CD4-positive, alpha-beta memory T cell (primary cell): ENCODE measurements around the gene CKS1B. TPM values are rescaled to one million over a fixed set of nuclear protein-coding genes. Genes with fewer than 3 reads are reported as not detected.

Experiments
- CTCF ChIA-PET: fragments of 350-600 bp; sonication (Branson Sonifier 250); formaldehyde crosslinking; loops from one replicate; lab custom pipeline; 2021; ENCODE audit warnings: inconsistent platforms; ENCODE audit not compliant: partially characterized antibody; lab: Charles Lee
- POLR2A ChIA-PET: fragments of 350-600 bp; sonication (Branson Sonifier 250); formaldehyde crosslinking; loops from one replicate; lab custom pipeline; 2021; ENCODE audit not compliant: partially characterized antibody; lab: Charles Lee
- DNase-seq, 5 donors: peaks; one replicate each; pipeline versions ENCODE4 v3.0.0 to v3.0.0-alpha.2; 2020 to 2022; ENCODE audit warnings: mixed read lengths in 1 of 5
- H3K27ac ChIP-seq: one replicate; pipeline ENCODE4 v1.7.0; 2013; ENCODE audit warnings: low read depth, low read length
- H3K27me3 ChIP-seq: 2 replicates; pipeline ENCODE4 v1.7.0; 2013; ENCODE audit warnings: mild to moderate bottlenecking, low read length, moderate library complexity; ENCODE audit not compliant: insufficient read depth
- H3K36me3 ChIP-seq: 2 replicates; pipeline ENCODE4 v1.7.0; 2013; ENCODE audit warnings: mild to moderate bottlenecking, low read length, moderate library complexity; ENCODE audit not compliant: insufficient read depth
- H3K4me1 ChIP-seq: 2 replicates; pipeline ENCODE4 v1.7.0; 2013; ENCODE audit warnings: mild to moderate bottlenecking, low read length, moderate library complexity; ENCODE audit not compliant: insufficient read depth
- H3K4me3 ChIP-seq, 2 donors: one replicate each; pipeline ENCODE4 v1.7.0; 2013; ENCODE audit warnings: low read length in 2 of 2, mild to moderate bottlenecking in 1 of 2
- H3K9me3 ChIP-seq, 2 donors: one replicate each; pipeline ENCODE4 v1.7.0; 2013; ENCODE audit warnings: low read length in 2 of 2, control low read depth in 1 of 2; ENCODE audit not compliant: control insufficient read depth in 1 of 2
- H3K27ac Mint-ChIP-seq, 7 donors: one replicate each; pipeline ENCODE4 v1.8.0; 2020 to 2021; ENCODE audit warnings: mixed read lengths in 7 of 7, mild to moderate bottlenecking in 6 of 7, inconsistent platforms in 3 of 7, moderate library complexity in 3 of 7
- H3K27me3 Mint-ChIP-seq, 2 donors: one replicate each; pipeline ENCODE4 v1.8.0; 2020 to 2021; ENCODE audit warnings: mixed read lengths in 2 of 2
- H3K36me3 Mint-ChIP-seq, 2 donors: one replicate each; pipeline ENCODE4 v1.8.0; 2020 to 2021; ENCODE audit warnings: mixed read lengths in 2 of 2, inconsistent platforms in 1 of 2, mild to moderate bottlenecking in 1 of 2
- H3K4me1 Mint-ChIP-seq, 4 donors: one replicate each; pipeline ENCODE4 v1.8.0; 2020 to 2021; ENCODE audit warnings: mixed read lengths in 4 of 4, mild to moderate bottlenecking in 1 of 4
- H3K4me3 Mint-ChIP-seq, 8 donors: one replicate each; pipeline ENCODE4 v1.8.0; 2020 to 2021; ENCODE audit warnings: mixed read lengths in 8 of 8, mild to moderate bottlenecking in 7 of 8, moderate library complexity in 6 of 8, inconsistent platforms in 3 of 8
- H3K9me3 Mint-ChIP-seq, 8 donors: one replicate each; pipeline ENCODE4 v1.8.0; 2020 to 2021; ENCODE audit warnings: mixed read lengths in 8 of 8, mild to moderate bottlenecking in 5 of 8, inconsistent platforms in 3 of 8, moderate library complexity in 1 of 8
- intact Hi-C: fragments of 100-400 bp; cut with micrococcal nuclease; formaldehyde crosslinking; loops from one replicate; pipeline ENCODE4 v1.15.1; 2023
- polyA plus RNA-seq, 2 donors: library from polyadenylated mRNA; unstranded; fragments of 300-500 nt; fragmentation: Illumina TruSeq; gene quantifications; one replicate each; pipeline ENCODE4 v1.2.3, GENCODE V29; 2021
- total RNA-seq, 2 experiments: library from RNA; stranded (reverse); gene quantifications; one replicate each; pipeline ENCODE4 v1.2.3, GENCODE V29; 2021

Gene CKS1B
- total and polyA plus RNA-seq, 4 experiments from 2014 or later: 12.2 to 67.9 (median 31.6) TPM

- intact Hi-C loops: no loop called here
- Histone ChIP-seq H3K27me3 (no peaks in the 10 kb centered on the region), H3K4me1 (peaks cover 33% of the 10 kb centered on the region), H3K36me3 (peaks cover 54% of the 10 kb centered on the region), H3K4me3 (no peak overlapping the region), H3K27ac (no peak overlapping the region), H3K9me3 (no peaks in the 10 kb centered on the region)
- no peak overlapping the region for H3K4me3 Mint-ChIP-seq
- no peaks in the 10 kb centered on the region for H3K27me3 Mint-ChIP-seq
- POLR2A ChIA-PET: interaction anchor here (1.0 to 41.7 kb wide), 3 partner anchors 13 to 39 kb away, joined by 3 to 1543 read pairs (median 52); partner anchors contain the start of genes FLAD1, LENEP, PBXIP1 and ZBTB7B
- H3K36me3 Mint-ChIP-seq: peaks cover 28 to 60% of the 10 kb centered on the region in 2 donors
- DNase-seq: peak in 1 of 5 donors; percentile 1
- H3K27ac Mint-ChIP-seq: peak overlapping the region in 6 of 7 donors; percentile 22 to 87 (median 64)
- CTCF ChIA-PET: interaction anchor here (1.2 to 4.8 kb wide), 3 partner anchors 32 to 49 kb away, joined by 4 to 28 read pairs (median 5); no protein-coding TSS in a partner anchor
- H3K4me1 Mint-ChIP-seq: peaks cover 24 to 45% (median 30%) of the 10 kb centered on the region in 4 donors
- no peaks in the 10 kb centered on the region for H3K9me3 Mint-ChIP-seq
Observed at GRCh38 chr1:154967331-154967950, 7.0 kb upstream of the CKS1B start.

- Histone ChIP-seq H3K4me3 (no peak overlapping the region), H3K27ac (peak overlapping the region; percentile 23), H3K9me3 (no peaks in the 10 kb centered on the region), H3K27me3 (no peaks in the 10 kb centered on the region), H3K36me3 (peaks cover 46% of the 10 kb centered on the region), H3K4me1 (peaks cover 35% of the 10 kb centered on the region)
- DNase-seq: peak in 1 of 5 donors; percentile 33
- peaks cover 25 to 39% (median 29%) of the 10 kb centered on the region in 4 donors for H3K4me1 Mint-ChIP-seq
- ChIA-PET POLR2A (interaction anchor here (9.7 to 41.7 kb wide), 3 partner anchors 7 to 38 kb away, joined by 126 to 1543 read pairs (median 219); partner anchors contain the start of genes LENEP, PBXIP1, PYGO2 and ZBTB7B), CTCF (interaction anchor here (1.4 kb wide), 1 partner anchor 32 kb away, joined by 3 read pairs; the partner anchor contains the start of gene PMVK)
- intact Hi-C loops: no loop called here
- H3K36me3 Mint-ChIP-seq: peaks cover 25 to 56% of the 10 kb centered on the region in 2 donors
- no peaks in the 10 kb centered on the region for H3K9me3 Mint-ChIP-seq
- H3K27me3 Mint-ChIP-seq: no peaks in the 10 kb centered on the region
- H3K27ac Mint-ChIP-seq: peak overlapping the region in 5 of 7 donors; percentile 15 to 83 (median 61)
- H3K4me3 Mint-ChIP-seq: no peak overlapping the region
Observed at GRCh38 chr1:154968731-154969130, 5.8 kb upstream of the CKS1B start.

- ChIA-PET POLR2A (interaction anchor here (9.7 to 41.7 kb wide), 3 partner anchors 7 to 37 kb away, joined by 126 to 1543 read pairs (median 219); partner anchors contain the start of genes LENEP, PBXIP1, PYGO2 and ZBTB7B), CTCF (interaction anchor here (1.4 to 16.3 kb wide), 3 partner anchors 8 to 48 kb away, joined by 3 to 226 read pairs (median 40); partner anchors contain the start of genes PMVK and PYGO2)
- no peaks in the 10 kb centered on the region for H3K9me3 ChIP-seq
- peak in 1 of 5 donors; percentile 1 for DNase-seq
- Mint-ChIP-seq H3K4me3 (no peak overlapping the region), H3K27ac (peak overlapping the region in 6 of 7 donors; percentile 57 to 83 (median 78)), H3K27me3 (no peaks in the 10 kb centered on the region), H3K36me3 (peaks cover 22 to 52% of the 10 kb centered on the region in 2 donors), H3K4me1 (peaks cover 22 to 35% (median 26%) of the 10 kb centered on the region in 4 donors), H3K9me3 (no peaks in the 10 kb centered on the region)
- peak overlapping the region; percentile 23 for H3K27ac ChIP-seq
- H3K4me1 ChIP-seq: peaks cover 36% of the 10 kb centered on the region
- no peak overlapping the region for H3K4me3 ChIP-seq
- H3K36me3 ChIP-seq: peaks cover 43% of the 10 kb centered on the region
- H3K27me3 ChIP-seq: no peaks in the 10 kb centered on the region
- intact Hi-C loops: no loop called here
Observed at GRCh38 chr1:154969246-154969645, 5.2 kb upstream of the CKS1B start.

- Histone ChIP-seq H3K36me3 (peaks cover 43% of the 10 kb centered on the region), H3K27ac (peak overlapping the region; percentile 11), H3K4me1 (peaks cover 36% of the 10 kb centered on the region), H3K27me3 (no peaks in the 10 kb centered on the region), H3K9me3 (no peaks in the 10 kb centered on the region), H3K4me3 (no peak overlapping the region)
- Mint-ChIP-seq H3K4me1 (peaks cover 22 to 35% (median 26%) of the 10 kb centered on the region in 4 donors), H3K27me3 (no peaks in the 10 kb centered on the region), H3K9me3 (no peaks in the 10 kb centered on the region), H3K27ac (peak overlapping the region in 5 of 7 donors; percentile 57 to 83 (median 79)), H3K36me3 (peaks cover 19 to 47% of the 10 kb centered on the region in 2 donors), H3K4me3 (no peak overlapping the region)
- intact Hi-C loops: no loop called here
- ChIA-PET POLR2A (interaction anchor here (1.9 to 41.7 kb wide), 5 partner anchors 8 to 36 kb away, joined by 10 to 1543 read pairs (median 126); partner anchors contain the start of genes FLAD1, LENEP, PBXIP1 and PMVK), CTCF (interaction anchor here (1.2 to 16.3 kb wide), 6 partner anchors 9 to 121 kb away, joined by 3 to 226 read pairs (median 5); partner anchors contain the start of genes PMVK and PYGO2)
- DNase-seq: peak in 1 of 5 donors; percentile 39
Observed at GRCh38 chr1:154969860-154970452, 4.5 kb upstream of the CKS1B start.

- Histone ChIP-seq H3K27ac (peak within 1 kb of the TSS; percentile 23), H3K4me3 (no peak within 1 kb of the TSS), H3K27me3 (no peaks in the 10 kb centered on the region), H3K4me1 (peaks cover 36% of the 10 kb centered on the region), H3K36me3 (peaks cover 37% of the 10 kb centered on the region), H3K9me3 (no peaks in the 10 kb centered on the region)
- Mint-ChIP-seq H3K27ac (peak within 1 kb of the TSS; percentile 57 to 87 (median 85)), H3K36me3 (peaks cover 16 to 39% of the 10 kb centered on the region in 2 donors), H3K9me3 (no peaks in the 10 kb centered on the region), H3K4me1 (peaks cover 22 to 35% (median 26%) of the 10 kb centered on the region in 4 donors), H3K4me3 (peak within 1 kb of the TSS; percentile 15 to 58 (median 44)), H3K27me3 (no peaks in the 10 kb centered on the region)
- ChIA-PET CTCF (interaction anchor here (0.9 to 16.3 kb wide), 7 partner anchors 10 to 121 kb away, joined by 3 to 226 read pairs (median 5); partner anchors contain the start of genes LENEP and PYGO2), POLR2A (interaction anchor here (0.7 to 41.7 kb wide), 7 partner anchors 9 to 80 kb away, joined by 3 to 1543 read pairs (median 36); partner anchors contain the start of genes ADAM15, FLAD1, LENEP and PBXIP1)
- DNase-seq: peak in 1 of 5 donors; percentile 46
- intact Hi-C loops: no loop called here
Observed at GRCh38 chr1:154970631-154971340, 3.7 kb upstream of the CKS1B start, which contains the start of gene SHC1. Gene SHC1, minus strand, starts transcription at chr1:154970747. Its CDS starts 221 bp downstream, at chr1:154970526.

- H3K4me1 Mint-ChIP-seq: peaks cover 22 to 35% (median 27%) of the 10 kb centered on the region in 4 donors
- peaks cover 15 to 36% of the 10 kb centered on the region in 2 donors for H3K36me3 Mint-ChIP-seq
- Histone ChIP-seq H3K4me1 (peaks cover 42% of the 10 kb centered on the region), H3K27me3 (no peaks in the 10 kb centered on the region), H3K9me3 (no peaks in the 10 kb centered on the region), H3K4me3 (no peak overlapping the region), H3K36me3 (peaks cover 30% of the 10 kb centered on the region), H3K27ac (peak overlapping the region; percentile 11)
- ChIA-PET CTCF (interaction anchor here (0.9 to 16.3 kb wide), 7 partner anchors 10 to 120 kb away, joined by 3 to 226 read pairs (median 17); partner anchors contain the start of genes FLAD1, LENEP and PYGO2), POLR2A (interaction anchor here (0.7 to 41.7 kb wide), 8 partner anchors 9 to 80 kb away, joined by 3 to 1543 read pairs (median 48); partner anchors contain the start of genes ADAM15, FLAD1, LENEP and PBXIP1)
- H3K27ac Mint-ChIP-seq: peak overlapping the region in 6 of 7 donors; percentile 84 to 87 (median 86)
- H3K4me3 Mint-ChIP-seq: peak overlapping the region; percentile 15 to 58 (median 44)
- intact Hi-C loops: no loop called here
- no peak for DNase-seq
- H3K27me3 Mint-ChIP-seq: no peaks in the 10 kb centered on the region
- no peaks in the 10 kb centered on the region for H3K9me3 Mint-ChIP-seq
Observed at GRCh38 chr1:154971341-154971998, 3.0 kb upstream of the CKS1B start.
